Measurements from ENCODE around the gene AP5B1. TPM values are rescaled to one million over a fixed set of nuclear protein-coding genes. Genes with fewer than 3 reads are reported as not detected.

The AP5B1 gene
- total and polyA plus RNA-seq, 2 of the 8 experiments (the other 6 are each of a cell fraction or from before 2014, with no cell fraction given): 7.6 to 10.0 TPM

DNA sequence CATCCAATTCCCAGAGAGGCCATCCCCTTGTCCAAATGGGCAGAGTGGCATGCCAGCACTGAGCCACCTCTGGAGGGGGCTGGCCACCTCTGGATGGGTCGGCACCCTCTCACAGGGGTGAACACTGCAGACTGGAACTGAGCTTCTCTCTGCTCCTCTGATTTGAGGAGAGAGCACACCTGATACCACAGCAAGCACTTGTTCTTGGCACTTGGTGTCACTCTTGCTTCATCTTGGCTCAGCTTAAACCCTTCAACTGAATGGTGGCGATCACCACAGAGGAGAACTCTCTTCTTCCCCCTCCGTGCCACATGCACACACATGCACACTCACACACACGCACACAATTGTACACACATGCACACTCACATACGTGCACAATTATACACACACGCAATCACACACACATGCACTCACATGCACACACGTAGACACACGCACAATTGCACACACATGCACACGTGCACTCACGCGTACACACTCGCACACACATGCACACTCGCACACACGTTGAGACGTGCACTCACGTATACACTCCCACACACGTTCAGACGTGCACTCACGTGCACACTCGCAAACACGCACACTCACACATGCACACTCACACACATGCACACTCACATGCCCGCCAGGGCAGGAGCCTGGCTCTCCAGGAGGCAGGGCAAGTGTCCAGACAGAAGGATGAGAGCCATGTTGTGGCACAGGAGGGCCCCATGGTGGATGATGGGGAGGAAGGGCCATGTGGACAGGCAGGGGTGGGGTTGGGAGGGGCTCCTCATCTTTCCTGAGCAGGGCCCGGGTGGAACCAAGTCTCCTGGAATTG, 29.5 kb upstream of the AP5B1 start:
- Histone ChIP-seq H2BK5ac (ENCODE audit: low read depth, low read length) (0 out of 2 replicates have a peak overlapping the region, but pooled peaks have one; percentile 63), H3K27ac (ENCODE audit: low read depth, low read length) (no peak overlapping the region), H2BK120ac (replicated peaks; ENCODE audit: low read depth, low read length) (no peak overlapping the region), H3K56ac (replicated peaks; ENCODE audit: insufficient read length, low read depth, low read length) (no peak overlapping the region), H3K36me3 (ENCODE audit: control insufficient read depth in 2 of 4, insufficient read depth in 4 of 4, low read length in 3 of 4) (no peaks in the 10 kb centered on the region), H3K27me3 (replicated peaks in 1 of 4; ENCODE audit: control insufficient read depth in 3 of 4, extremely low read depth in 1 of 4, insufficient read depth in 3 of 4, low read length in 3 of 4) (no peaks in the 10 kb centered on the region; a peak in 2 of 7 replicates), H3K23ac (ENCODE audit: insufficient read length) (no peak overlapping the region), H2AK5ac (ENCODE audit: low read depth, low read length) (peak overlapping the region; percentile 87), H3K9me3 (ENCODE audit: insufficient read depth in 2 of 2, low read depth in 1 of 2, low read length in 1 of 2) (no peaks in the 10 kb centered on the region), H3K4ac (replicated peaks; ENCODE audit: insufficient read length, low read depth, low read length) (peak overlapping the region; percentile 71), H2BK20ac (ENCODE audit: low read length) (0 out of 2 replicates have a peak overlapping the region, but pooled peaks have one; percentile 18), H3K79me2 (ENCODE audit: control insufficient read depth in 1 of 2, insufficient read depth in 2 of 2, low read length in 2 of 2) (no peaks in the 10 kb centered on the region), H3K14ac (ENCODE audit: insufficient read length) (no peak overlapping the region), H3K79me1 (ENCODE audit: low read depth, low read length) (peaks cover 2% of the 10 kb centered on the region; the same call in 1 of the 2 replicates), H2BK12ac (ENCODE audit: low read depth, low read length) (peak overlapping the region; percentile 94; the same call in 1 of the 2 replicates), H3K4me2 (ENCODE audit: insufficient read depth in 1 of 2, low read depth in 2 of 2, low read length in 2 of 2) (no peak overlapping the region), H2BK15ac (ENCODE audit: low read length) (peak overlapping the region; percentile 72; the same call in 1 of the 2 replicates), H4K8ac (ENCODE audit: extremely low read depth, insufficient read depth, low read length) (no peak overlapping the region), H2AFZ (ENCODE audit: low read length) (no peak overlapping the region), H3K23me2 (ENCODE audit: low read depth, low read length) (no peaks in the 10 kb centered on the region), H4K5ac (ENCODE audit: insufficient read length, low read depth, low read length) (no peak overlapping the region), H3K18ac (ENCODE audit: extremely low read depth, low read length) (no peak overlapping the region), H4K91ac (replicated peaks; ENCODE audit: insufficient read length, low read length) (peak overlapping the region; percentile 55), H3K4me3 (ENCODE audit: extremely low read depth in 1 of 4, insufficient read depth in 2 of 4, low read depth in 3 of 4, low read length in 4 of 4) (no peak overlapping the region), H3K4me1 (replicated peaks in 1 of 4; ENCODE audit: control insufficient read depth in 3 of 4, insufficient read depth in 4 of 4, low read length in 3 of 4) (no peaks in the 10 kb centered on the region), H4K20me1 (replicated peaks in 1 of 2; ENCODE audit: control insufficient read depth in 1 of 2, insufficient read depth in 2 of 2, low read length in 2 of 2) (peaks cover 0 to 5% of the 10 kb centered on the region in 2 experiments), H3K9ac (replicated peaks in 1 of 4; ENCODE audit: extremely low read depth in 1 of 4, low read depth in 3 of 4, low read length in 3 of 4) (no peak overlapping the region)
- CTCF ChIA-PET (ENCODE audit: partially characterized antibody): interaction anchor here (0.5 to 19.6 kb wide), 15 partner anchors 8 to 326 kb away, joined by 3 to 347 read pairs (median 4); partner anchors contain the start of genes AP5B1 and FIBP
- no peak for DNase-seq (ENCODE audit: low read depth in 1 of 2, low spot score in 2 of 2)
- POLR2A ChIA-PET (ENCODE audit: partially characterized antibody): interaction anchor here (1.1 to 1.9 kb wide), 4 partner anchors 9 to 23 kb away, joined by 3 to 9 read pairs (median 6); partner anchors contain the start of gene OVOL1
- FAIRE-seq: no peak
- WGBS, 2 experiments (ENCODE audit: extremely low coverage in 1 of 2, insufficient coverage in 1 of 2, insufficient read length in 1 of 2, insufficient replicate concordance in 2 of 2, low coverage in 1 of 2, low lambda C conversion rate in 2 of 2, missing lambda C conversion rate in 1 of 2): 93% methylated on average over 23 of the region's 23 CpGs; no CpG with 5 or more reads in 1 of the 2 experiments
- peak; percentile 17 to 41; a peak in 3 of 4 replicates for TF ChIP-seq RAD21 (IDR thresholded peaks at IDR 0.05 in 1 of 2, conservative IDR thresholded peaks at IDR 0.05 in 1 of 2; ENCODE audit: low read depth in 2 of 2, low read length in 2 of 2)
